Measurements from ENCODE around the gene ALS2CL.

DNA sequence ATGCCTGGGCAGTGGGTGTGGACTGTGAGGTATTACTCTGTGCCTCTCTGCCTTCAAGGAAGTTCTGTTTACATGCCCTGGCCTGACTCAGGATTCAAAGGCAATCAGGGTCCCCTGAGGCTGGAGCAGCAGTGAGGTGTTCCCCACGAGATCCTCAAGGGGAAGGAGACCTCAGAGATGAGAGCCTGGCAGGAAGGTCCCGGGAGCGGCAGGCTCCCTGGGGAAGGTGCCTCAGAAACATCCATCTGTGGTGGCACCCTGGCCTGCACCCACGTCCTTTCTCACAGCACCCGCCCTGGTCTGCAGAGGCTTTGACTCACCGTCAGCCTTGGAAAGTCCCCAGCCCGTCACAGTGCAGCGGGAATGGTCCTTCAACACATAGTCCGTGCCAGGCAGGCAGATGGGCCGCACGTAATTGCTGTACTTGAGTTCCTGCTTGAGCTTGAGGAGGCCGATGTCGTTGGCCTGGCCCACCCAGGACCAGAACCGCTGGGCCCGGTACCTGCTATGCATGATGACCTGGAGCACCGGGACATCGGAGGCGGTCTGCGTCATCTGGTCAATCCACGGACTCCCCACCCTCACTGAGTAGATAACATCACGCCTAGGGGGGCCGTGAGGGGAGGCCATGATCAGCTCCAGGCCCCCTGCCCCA, 20.5 kb upstream of the ALS2CL start:
- TF ChIP-seq TARDBP (IDR thresholded peaks at IDR 0.05) (no peak), SP1 (IDR thresholded peaks at IDR 0.05) (no peak), ELF4 (IDR thresholded peaks at IDR 0.05) (no peak), SUZ12 (IDR thresholded peaks at IDR 0.05) (no peak), FOXK2 (IDR thresholded peaks at IDR 0.05) (no peak), FOXA1 (IDR thresholded peaks at IDR 0.05) (no peak), ZNF384 (IDR thresholded peaks at IDR 0.05) (no peak)
